ENCODE results near the gene COTL1. TPM values are rescaled to one million over a fixed set of nuclear protein-coding genes. Genes with fewer than 3 reads are reported as not detected.

COTL1 gene
- polyA plus RNA-seq, 2 of the 4 experiments (the other 2 are of a cell fraction): 89.7 to 372 TPM

DNA sequence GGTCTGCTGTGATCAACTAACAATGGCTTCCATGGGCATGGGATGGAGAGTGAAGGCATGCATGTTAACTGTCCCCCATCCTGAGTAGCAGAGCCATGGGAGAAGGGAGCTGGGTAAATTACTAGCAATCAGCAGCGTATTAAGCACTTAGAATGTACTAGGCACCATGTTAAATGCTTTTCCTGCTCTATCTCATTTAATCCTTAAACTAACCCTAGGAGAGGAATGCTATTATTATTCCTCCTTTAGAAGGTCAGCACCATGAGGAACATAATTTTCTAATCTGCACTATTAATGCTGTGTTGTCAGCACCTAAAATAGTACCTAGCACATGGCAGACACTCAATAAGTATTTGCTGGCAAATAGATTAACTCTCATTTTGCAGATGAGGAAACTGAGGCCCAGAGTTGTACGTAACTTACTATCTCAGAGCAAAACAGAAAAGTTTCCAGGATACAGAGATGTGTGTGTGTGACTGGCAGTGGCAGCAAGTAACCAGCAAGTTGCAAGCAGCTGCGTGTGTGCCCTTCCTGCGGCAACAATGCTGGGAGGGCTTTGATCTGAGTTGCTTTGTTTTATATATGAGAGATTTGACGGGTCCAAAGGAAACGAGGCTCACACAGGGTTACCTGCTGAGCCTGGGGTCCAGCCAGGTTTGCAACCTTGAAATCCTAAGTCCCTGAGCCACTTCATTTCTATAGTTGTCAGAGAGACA, 23.9 kb upstream of the COTL1 start (continued):
- TF ChIP-seq EHF (CRISPR knock-in tag; IDR thresholded peaks at IDR 0.05): no peak
- no peak for TF ChIP-seq TFCP2L1 (CRISPR knock-in tag; IDR thresholded peaks at IDR 0.05)
- TF ChIP-seq PHF8 (IDR thresholded peaks at IDR 0.05; ENCODE audit: borderline replicate concordance, low read depth): no peak
- TF ChIP-seq JUN (IDR thresholded peaks at IDR 0.05): no peak
- TF ChIP-seq ZNF302 (CRISPR knock-in tag; IDR thresholded peaks at IDR 0.05): no peak
- no peak for TF ChIP-seq HDAC2 (IDR thresholded peaks at IDR 0.05)

DNA sequence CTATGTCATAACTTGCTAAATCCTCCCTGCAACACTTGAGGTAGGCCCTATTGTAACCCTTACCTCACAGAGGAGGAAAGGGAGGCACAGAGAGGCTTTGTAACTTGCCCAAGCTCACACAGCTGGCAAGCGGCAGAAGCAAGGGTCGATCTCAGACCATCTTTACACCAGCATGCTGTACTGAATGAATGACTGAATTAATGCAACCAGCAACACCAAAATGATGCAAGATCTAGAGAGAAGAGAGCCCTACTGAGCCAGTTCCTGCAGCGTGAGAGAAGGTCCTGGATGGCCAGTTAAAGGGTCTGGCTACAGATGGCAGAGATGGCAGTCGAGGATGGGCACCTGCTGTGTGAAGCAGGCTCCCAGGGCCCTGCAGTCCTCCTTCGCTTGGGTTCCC, 22.3 kb upstream of the COTL1 start:
- H3K4me2 ChIP-seq: no peak overlapping the region
- H3K9me3 ChIP-seq: no peaks in the 10 kb centered on the region
- TF ChIP-seq, protein P1, sequence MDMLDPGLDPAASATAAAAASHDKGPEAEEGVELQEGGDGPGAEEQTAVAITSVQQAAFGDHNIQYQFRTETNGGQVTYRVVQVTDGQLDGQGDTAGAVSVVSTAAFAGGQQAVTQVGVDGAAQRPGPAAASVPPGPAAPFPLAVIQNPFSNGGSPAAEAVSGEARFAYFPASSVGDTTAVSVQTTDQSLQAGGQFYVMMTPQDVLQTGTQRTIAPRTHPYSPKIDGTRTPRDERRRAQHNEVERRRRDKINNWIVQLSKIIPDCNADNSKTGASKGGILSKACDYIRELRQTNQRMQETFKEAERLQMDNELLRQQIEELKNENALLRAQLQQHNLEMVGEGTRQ (IDR thresholded peaks at IDR 0.05): no peak
- TF ChIP-seq MAFK (IDR thresholded peaks at IDR 0.05; ENCODE audit: partially characterized antibody): no peak
- TF ChIP-seq NR3C1 (IDR thresholded peaks at IDR 0.05): no peak
- TF ChIP-seq, protein P2, sequence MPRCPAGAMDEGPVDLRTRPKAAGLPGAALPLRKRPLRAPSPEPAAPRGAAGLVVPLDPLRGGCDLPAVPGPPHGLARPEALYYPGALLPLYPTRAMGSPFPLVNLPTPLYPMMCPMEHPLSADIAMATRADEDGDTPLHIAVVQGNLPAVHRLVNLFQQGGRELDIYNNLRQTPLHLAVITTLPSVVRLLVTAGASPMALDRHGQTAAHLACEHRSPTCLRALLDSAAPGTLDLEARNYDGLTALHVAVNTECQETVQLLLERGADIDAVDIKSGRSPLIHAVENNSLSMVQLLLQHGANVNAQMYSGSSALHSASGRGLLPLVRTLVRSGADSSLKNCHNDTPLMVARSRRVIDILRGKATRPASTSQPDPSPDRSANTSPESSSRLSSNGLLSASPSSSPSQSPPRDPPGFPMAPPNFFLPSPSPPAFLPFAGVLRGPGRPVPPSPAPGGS (IDR thresholded peaks at IDR 0.05): no peak
- TF ChIP-seq TFCP2L1 (CRISPR knock-in tag; IDR thresholded peaks at IDR 0.05): no peak
- POLR2A ChIA-PET: no interaction called here
- CTCF ChIA-PET: interaction anchor here (1.1 kb wide), 1 partner anchor 32 kb away, joined by 3 read pairs; no protein-coding TSS in a partner anchor
- WGBS (ENCODE audit: missing lambda C conversion rate): 72% methylated on average over 4 of the region's 5 CpGs
- FAIRE-seq (no peak), DNase-seq (ENCODE audit: low read depth in 1 of 2, low spot score in 1 of 2) (no peak), ATAC-seq (no peak)
- no peaks in the 10 kb centered on the region for H3K4me1 ChIP-seq
- H3K4me3 ChIP-seq: no peak overlapping the region
- no peak overlapping the region for H3K27ac ChIP-seq

DNA sequence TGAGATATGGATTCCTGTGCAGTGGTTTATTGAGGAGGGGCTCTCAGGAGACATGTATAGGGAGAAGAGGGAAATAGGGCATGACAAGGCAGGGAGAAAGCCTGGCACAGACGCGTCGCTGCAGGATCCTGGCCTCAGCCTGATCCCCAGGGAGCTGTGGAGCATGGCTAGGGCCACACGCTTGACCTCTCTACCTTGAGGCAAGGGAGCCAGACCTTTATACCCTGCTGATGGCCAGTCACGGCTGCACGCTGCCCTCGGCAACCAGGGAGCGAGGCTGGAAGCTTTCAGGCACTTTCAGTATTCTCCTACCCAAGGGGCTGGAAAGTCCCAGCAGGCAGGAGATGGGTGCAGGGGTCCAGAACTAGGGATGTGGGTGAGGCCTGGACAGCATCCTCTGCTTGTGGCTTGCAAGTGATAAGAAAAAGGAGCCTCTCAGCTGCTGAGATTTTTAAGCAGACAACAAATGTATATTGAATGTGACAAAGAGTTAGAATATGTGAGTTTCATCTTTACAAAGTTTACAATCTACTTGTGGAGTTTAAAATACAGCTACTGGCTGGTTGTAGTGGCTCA, 20.4 kb upstream of the COTL1 start:
- ChIA-PET CTCF (interaction anchor here (1.0 to 2.2 kb wide), 6 partner anchors 10 to 128 kb away, joined by 3 to 10 read pairs (median 4); no protein-coding TSS in a partner anchor), POLR2A (no interaction called here)
- DNase-seq (ENCODE audit: low read depth in 1 of 2, low spot score in 1 of 2) (no peak), FAIRE-seq (no peak), ATAC-seq (no peak)
- no peak overlapping the region for H3K4me2 ChIP-seq
- H3K9me3 ChIP-seq: no peaks in the 10 kb centered on the region
- no peak for TF ChIP-seq ZFP36 (IDR thresholded peaks at IDR 0.05; ENCODE audit: borderline replicate concordance, partially characterized antibody)
- no peak for TF ChIP-seq MAZ (IDR thresholded peaks at IDR 0.05; ENCODE audit: borderline replicate concordance, low read depth, low read length)
- no peak for TF ChIP-seq ZNF302 (CRISPR knock-in tag; IDR thresholded peaks at IDR 0.05)
- no peak for TF ChIP-seq FOSL2 (IDR thresholded peaks at IDR 0.05)
- no peak for TF ChIP-seq FOSL2 (CRISPR knock-in tag; IDR thresholded peaks at IDR 0.05)
- TF ChIP-seq, protein P2 (IDR thresholded peaks at IDR 0.05): no peak
- TF ChIP-seq HEYL (CRISPR knock-in tag; IDR thresholded peaks at IDR 0.05): no peak
- 90% methylated on average over 7 of the region's 8 CpGs for WGBS (ENCODE audit: missing lambda C conversion rate)
- no peak overlapping the region for H3K4me3 ChIP-seq
- H3K4me1 ChIP-seq: no peaks in the 10 kb centered on the region
- H3K27ac ChIP-seq: no peak overlapping the region

DNA sequence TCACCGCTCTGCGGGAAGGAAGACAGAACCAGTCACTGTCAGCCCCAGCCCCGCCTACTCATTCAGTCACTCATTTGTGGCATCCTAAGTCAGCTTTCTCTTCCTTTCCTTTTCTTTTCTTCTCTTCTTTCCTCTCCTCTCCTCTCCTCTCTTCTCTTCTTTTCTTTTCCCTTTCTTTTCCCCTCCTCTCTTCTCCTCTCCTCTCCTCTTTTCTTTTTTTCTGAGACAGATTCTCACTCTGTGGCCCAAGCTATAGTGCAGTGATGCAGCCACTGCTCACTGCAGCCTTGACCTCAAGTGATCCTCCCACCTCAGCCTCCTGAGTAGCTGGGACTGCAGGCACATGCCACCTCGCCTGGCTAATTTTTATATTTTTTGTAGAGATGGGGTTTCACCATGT, 19.8 kb upstream of the COTL1 start:
- DNase-seq (ENCODE audit: low read depth in 1 of 2, low spot score in 1 of 2) (no peak), ATAC-seq (no peak), FAIRE-seq (no peak)
- TF ChIP-seq JUNB (IDR thresholded peaks at IDR 0.05): no peak
- no peak for TF ChIP-seq RAD21 (conservative IDR thresholded peaks at IDR 0.05 in 1 of 2, IDR thresholded peaks at IDR 0.05 in 1 of 2)
- TF ChIP-seq KDM1A (IDR thresholded peaks at IDR 0.05; ENCODE audit: low read depth): no peak
- TF ChIP-seq EP300 (IDR thresholded peaks at IDR 0.05): no peak
- TF ChIP-seq SREBF2 (IDR thresholded peaks at IDR 0.05): no peak
- TF ChIP-seq, protein P3, sequence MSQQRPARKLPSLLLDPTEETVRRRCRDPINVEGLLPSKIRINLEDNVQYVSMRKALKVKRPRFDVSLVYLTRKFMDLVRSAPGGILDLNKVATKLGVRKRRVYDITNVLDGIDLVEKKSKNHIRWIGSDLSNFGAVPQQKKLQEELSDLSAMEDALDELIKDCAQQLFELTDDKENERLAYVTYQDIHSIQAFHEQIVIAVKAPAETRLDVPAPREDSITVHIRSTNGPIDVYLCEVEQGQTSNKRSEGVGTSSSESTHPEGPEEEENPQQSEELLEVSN (IDR thresholded peaks at IDR 0.05; ENCODE audit: borderline replicate concordance, low read depth): no peak
- TF ChIP-seq, protein P4, sequence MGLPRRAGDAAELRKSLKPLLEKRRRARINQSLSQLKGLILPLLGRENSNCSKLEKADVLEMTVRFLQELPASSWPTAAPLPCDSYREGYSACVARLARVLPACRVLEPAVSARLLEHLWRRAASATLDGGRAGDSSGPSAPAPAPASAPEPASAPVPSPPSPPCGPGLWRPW (IDR thresholded peaks at IDR 0.05): no peak
- TF ChIP-seq RCOR1 (IDR thresholded peaks at IDR 0.05; ENCODE audit: low read depth, low read length): no peak
- no peak for TF ChIP-seq RARB (CRISPR knock-in tag; IDR thresholded peaks at IDR 0.05)
- TF ChIP-seq NR3C1 (IDR thresholded peaks at IDR 0.05): no peak
- no peak for TF ChIP-seq RNF2 (IDR thresholded peaks at IDR 0.05; ENCODE audit: borderline replicate concordance, low read depth)
- no peak for TF ChIP-seq PHF8 (IDR thresholded peaks at IDR 0.05; ENCODE audit: borderline replicate concordance, low read depth)
- no peak for TF ChIP-seq POLR2A (IDR thresholded peaks at IDR 0.05; ENCODE audit: low read length)
- no peak for TF ChIP-seq ZNF302 (CRISPR knock-in tag; IDR thresholded peaks at IDR 0.05)
- TF ChIP-seq, protein P1 (IDR thresholded peaks at IDR 0.05): no peak
- H3K9me3 ChIP-seq: no peaks in the 10 kb centered on the region
- ChIA-PET CTCF (interaction anchor here (1.0 to 3.2 kb wide), 7 partner anchors 10 to 127 kb away, joined by 3 to 17 read pairs (median 5); no protein-coding TSS in a partner anchor), POLR2A (no interaction called here)
- H3K4me3 ChIP-seq: no peak overlapping the region
- H3K4me2 ChIP-seq: no peak overlapping the region
- no peak overlapping the region for H3K27ac ChIP-seq
- WGBS (ENCODE audit: missing lambda C conversion rate): 81% methylated on average over 4 of the region's 4 CpGs
- no peaks in the 10 kb centered on the region for H3K4me1 ChIP-seq

All from A549 (cell line).